AG04449 (cell line): ENCODE data around the gene ARPC3.
A peak's percentile ranks its signal among the peaks of the same experiment; 100 is the strongest.

Source experiments
- CTCF ChIA-PET: fragments of 350-600 bp; formaldehyde crosslinking; extraction: SDS; loops from one replicate; lab custom pipeline; 2021; ENCODE audit warnings: antibody characterized with exemption; lab: Yijun Ruan, JAX
- POLR2A ChIA-PET: fragments of 400-600, 350-600 bp; formaldehyde crosslinking; extraction: SDS; loops from one replicate; lab custom pipeline; 2020; ENCODE audit warnings: antibody characterized with exemption, inconsistent platforms; lab: Yijun Ruan, JAX
- DNase-seq: peaks from one replicate; pipeline ENCODE4 v3.0.0-alpha.2; 2010; ENCODE audit warnings: low read depth, low spot score
- H3K4me3 ChIP-seq: 2 replicates; pipeline ENCODE4 v1.5.1; 2011; ENCODE audit warnings: low read depth, mild to moderate bottlenecking, control low read depth, low read length
- CTCF ChIP-seq: IDR thresholded peaks from one replicate; pipeline ENCODE4 v1.5.1; 2011; ENCODE audit warnings: mild to moderate bottlenecking, moderate library complexity, low read length, control low read depth, inconsistent platforms; ENCODE audit not compliant: insufficient read depth; ENCODE audit errors: missing control alignments

Gene ARPC3

DNA sequence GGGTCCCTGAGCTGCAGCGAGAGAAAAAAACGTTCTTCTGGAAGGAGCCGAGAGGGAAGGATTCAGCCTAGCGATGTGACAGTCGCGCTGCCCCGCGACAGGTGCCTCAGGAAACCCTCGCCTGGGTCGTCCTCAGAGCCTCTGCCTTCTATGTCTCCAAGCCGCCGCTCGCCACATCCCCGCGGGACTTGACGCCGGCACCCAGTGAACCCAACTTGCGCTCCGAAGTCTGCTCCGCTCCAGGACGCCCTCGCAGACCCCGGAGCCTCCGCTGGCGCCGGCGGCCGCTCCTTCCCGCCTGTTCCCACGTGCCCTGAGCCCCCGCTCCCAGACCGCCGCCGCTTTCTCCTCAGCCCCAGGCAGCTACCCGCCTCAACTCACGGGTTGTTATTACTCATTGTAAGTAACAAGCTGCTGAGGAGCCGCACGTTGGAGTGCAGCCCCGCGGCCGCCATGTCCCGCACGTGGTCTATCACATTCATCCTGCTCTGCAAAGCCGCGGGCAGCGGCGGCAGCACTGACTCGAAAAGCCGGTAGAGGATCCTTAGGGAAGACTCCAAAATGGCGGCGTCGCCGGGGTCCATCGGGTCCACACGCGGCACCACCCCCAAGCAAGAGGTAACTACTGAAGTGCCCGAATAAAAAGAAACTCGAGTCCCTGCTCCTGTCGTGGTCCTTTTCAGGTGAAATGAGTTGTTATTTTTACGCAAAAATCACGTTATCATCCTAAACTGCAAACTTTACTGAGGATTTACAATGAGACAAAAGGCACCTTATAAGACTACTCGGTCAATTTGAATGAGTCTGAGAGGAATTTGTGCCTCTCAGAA, 46.8 kb downstream of the ARPC3 start, which contains the start of gene ANAPC7:
ANAPC7 (minus strand) TSS at position 563 of the 830 bp plus-strand sequence; CDS start at position 482, 81 bp downstream.
- DNase-seq: peak; percentile 41
- CTCF ChIA-PET: interaction anchor here (0.9 to 2.6 kb wide), 2 partner anchors 28 to 40 kb away, joined by 3 to 12 read pairs; no protein-coding TSS in a partner anchor
- peak within 1 kb of the TSS; percentile 87 for H3K4me3 ChIP-seq
- POLR2A ChIA-PET: no interaction called here
- peak; percentile 14 for TF ChIP-seq CTCF
